GM12874 (cell line): ENCODE data around the gene PDIK1L.

Experiments
- CTCF ChIP-seq: IDR thresholded peaks from 2 replicates; pipeline ENCODE4 v1.5.1; 2011; ENCODE audit warnings: low read depth, mild to moderate bottlenecking, control low read depth, low read length, moderate library complexity; ENCODE audit not compliant: insufficient read depth

PDIK1L gene

GRCh38 chr1:26102119-26102518 lies 9.5 kb upstream of the PDIK1L start:
- TF ChIP-seq CTCF = no peak

GRCh38 chr1:26102526-26102925 lies 9.1 kb upstream of the PDIK1L start:
- TF ChIP-seq CTCF = no peak

GRCh38 chr1:26109229-26110164 lies 2.1 kb upstream of the PDIK1L start:
- no peak for TF ChIP-seq CTCF

GRCh38 chr1:26110731-26111529 lies 694 bp upstream of the PDIK1L start:
- TF ChIP-seq CTCF = no peak

- no peak for TF ChIP-seq CTCF
Measured at GRCh38 chr1:26112407-26112775, 767 bp downstream of the PDIK1L start.

GRCh38 chr1:26114165-26114927 lies 2.7 kb downstream of the PDIK1L start:
- no peak for TF ChIP-seq CTCF
